Thyroid gland (tissue), 4 donors: ENCODE measurements around the gene NUDT10.

Experiments
- CTCF ChIP-seq, 6 experiments: fragments of 200-600 bp in 3 of 6; fragments of 450-650 bp in 3 of 6; sonication (generic) in 3 of 6; IDR thresholded peaks; one replicate each; pipeline ENCODE4 v1.5.1; 2016 to 2019; ENCODE audit warnings: antibody characterized with exemption in 6 of 6, mild to moderate bottlenecking in 2 of 6, inconsistent platforms in 1 of 6, moderate library complexity in 1 of 6
- POLR2A ChIP-seq, 2 donors: fragments of 450-650 bp; IDR thresholded peaks; one replicate each; pipeline ENCODE4 v1.6.1; 2017; ENCODE audit warnings: antibody characterized with exemption in 2 of 2, mild to moderate bottlenecking in 2 of 2, moderate library complexity in 1 of 2

GRCh38 chrX:51361251-51361650, 28.6 kb downstream of the NUDT10 start:
- TF ChIP-seq CTCF (IDR thresholded peaks at IDR 0.05) (no peak), POLR2A (IDR thresholded peaks at IDR 0.05) (no peak)
